ENCODE data around the gene C18orf32.

DNA sequence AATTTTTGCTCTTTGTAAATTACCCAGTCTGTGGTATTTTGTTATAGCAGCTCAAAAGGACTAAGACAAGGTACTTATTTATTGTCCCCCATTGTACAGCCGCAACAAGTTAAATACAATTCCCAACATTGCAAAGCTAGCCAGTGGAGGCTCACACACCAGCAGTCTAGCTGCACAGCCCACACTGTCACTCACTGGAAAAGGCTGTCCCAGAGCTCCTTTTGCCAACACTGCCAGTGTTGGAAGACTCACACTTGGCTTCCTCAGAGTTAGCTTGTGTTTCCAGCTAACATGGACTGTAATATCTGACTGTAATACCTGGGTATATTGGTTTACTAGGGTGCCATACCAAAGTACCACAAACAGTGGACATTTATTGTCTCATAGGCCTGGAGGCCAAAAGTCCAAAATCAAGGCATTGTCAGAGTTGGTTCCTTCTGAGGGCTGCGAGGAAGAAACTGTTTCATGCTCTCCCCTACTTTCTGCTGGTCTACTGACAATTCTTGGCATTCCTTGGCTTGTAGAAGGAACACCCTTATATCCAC, 19.9 kb downstream of the C18orf32 start:
- TF ChIP-seq POLR2A (IDR thresholded peaks at IDR 0.05): no peak
- TF ChIP-seq, protein P1, sequence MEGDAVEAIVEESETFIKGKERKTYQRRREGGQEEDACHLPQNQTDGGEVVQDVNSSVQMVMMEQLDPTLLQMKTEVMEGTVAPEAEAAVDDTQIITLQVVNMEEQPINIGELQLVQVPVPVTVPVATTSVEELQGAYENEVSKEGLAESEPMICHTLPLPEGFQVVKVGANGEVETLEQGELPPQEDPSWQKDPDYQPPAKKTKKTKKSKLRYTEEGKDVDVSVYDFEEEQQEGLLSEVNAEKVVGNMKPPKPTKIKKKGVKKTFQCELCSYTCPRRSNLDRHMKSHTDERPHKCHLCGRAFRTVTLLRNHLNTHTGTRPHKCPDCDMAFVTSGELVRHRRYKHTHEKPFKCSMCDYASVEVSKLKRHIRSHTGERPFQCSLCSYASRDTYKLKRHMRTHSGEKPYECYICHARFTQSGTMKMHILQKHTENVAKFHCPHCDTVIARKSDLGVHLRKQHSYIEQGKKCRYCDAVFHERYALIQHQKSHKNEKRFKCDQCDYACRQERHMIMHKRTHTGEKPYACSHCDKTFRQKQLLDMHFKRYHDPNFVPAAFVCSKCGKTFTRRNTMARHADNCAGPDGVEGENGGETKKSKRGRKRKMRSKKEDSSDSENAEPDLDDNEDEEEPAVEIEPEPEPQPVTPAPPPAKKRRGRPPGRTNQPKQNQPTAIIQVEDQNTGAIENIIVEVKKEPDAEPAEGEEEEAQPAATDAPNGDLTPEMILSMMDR (IDR thresholded peaks at IDR 0.05): no peak

Measured in Peyer's patch (tissue), 4 donors.